Duodenal mucosa (tissue), 2 donors: ENCODE measurements around the gene ATP5PD.

ENCODE experiments used
- H3K27ac ChIP-seq: one replicate; pipeline ENCODE4 v1.7.0; 2013; ENCODE audit warnings: low read depth, low read length
- H3K27me3 ChIP-seq, 2 donors: one replicate each; pipeline ENCODE4 v1.7.0; 2013; ENCODE audit warnings: low read length in 2 of 2, control low read depth in 1 of 2; ENCODE audit not compliant: insufficient read depth in 2 of 2, control insufficient read depth in 1 of 2
- H3K36me3 ChIP-seq, 2 donors: one replicate each; pipeline ENCODE4 v1.7.0; 2013; ENCODE audit warnings: low read length in 2 of 2, control low read depth in 1 of 2; ENCODE audit not compliant: insufficient read depth in 2 of 2, control insufficient read depth in 1 of 2
- H3K4me1 ChIP-seq, 2 donors: one replicate each; pipeline ENCODE4 v1.7.0; 2013; ENCODE audit warnings: low read length in 2 of 2, control low read depth in 1 of 2; ENCODE audit not compliant: insufficient read depth in 2 of 2, control insufficient read depth in 1 of 2
- H3K4me3 ChIP-seq, 2 donors: one replicate each; pipeline ENCODE4 v1.7.0; 2013; ENCODE audit warnings: low read length in 2 of 2, low read depth in 1 of 2
- H3K9ac ChIP-seq, 2 donors: one replicate each; pipeline ENCODE4 v1.7.0; 2013; ENCODE audit warnings: low read length in 2 of 2, low read depth in 1 of 2
- H3K9me3 ChIP-seq, 2 donors: one replicate each; pipeline ENCODE4 v1.7.0; 2013; ENCODE audit warnings: low read length in 2 of 2, control low read depth in 1 of 2; ENCODE audit not compliant: control insufficient read depth in 1 of 2

The ATP5PD gene

GRCh38 chr17:75087182-75087557, 40.4 kb upstream of the ATP5PD start:
- H3K9ac ChIP-seq, result peak overlapping the region; percentile 75 to 92
- peak overlapping the region; percentile 73 to 83 for H3K4me3 ChIP-seq

DNA sequence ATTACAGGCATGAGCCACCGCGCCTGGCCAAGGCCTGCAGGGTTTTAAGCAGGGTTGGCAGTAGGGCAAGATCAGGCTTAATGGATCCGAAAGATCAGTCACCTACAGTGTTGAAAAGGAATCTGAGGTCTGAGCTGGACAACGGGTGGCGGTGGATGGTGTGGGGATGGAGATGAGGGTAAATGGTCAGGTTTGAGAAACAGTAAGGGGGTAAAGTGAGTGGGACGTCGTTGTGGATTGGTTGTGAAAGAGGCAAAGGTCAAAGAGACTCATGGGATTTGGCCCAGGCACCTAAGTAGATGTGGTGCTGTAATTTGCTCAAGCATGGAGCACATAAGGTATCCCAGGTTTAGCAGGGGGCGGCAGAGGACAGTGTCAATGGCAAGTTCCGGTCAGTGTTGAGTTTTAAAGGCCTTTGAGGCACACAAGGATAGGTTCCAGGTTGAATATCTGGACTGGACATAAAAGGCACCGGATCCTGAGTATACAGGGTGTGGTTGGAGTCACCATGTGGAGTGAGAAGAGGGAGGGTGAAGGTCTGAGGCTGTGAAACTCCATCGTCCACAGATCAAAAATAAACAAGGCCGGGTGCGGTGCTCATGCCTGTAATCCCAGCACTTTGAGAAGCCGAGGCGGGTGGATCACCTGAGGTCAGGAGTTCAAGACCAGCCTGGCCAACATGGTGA, 39.9 kb upstream of the ATP5PD start:
- Histone ChIP-seq H3K27ac (peak overlapping the region; percentile 94), H3K9me3 (no peaks in the 10 kb centered on the region), H3K27me3 (no peaks in the 10 kb centered on the region), H3K9ac (peak overlapping the region in 1 of 2 donors; percentile 75), H3K4me1 (peaks cover 42 to 49% of the 10 kb centered on the region in 2 donors), H3K36me3 (no peaks in the 10 kb centered on the region), H3K4me3 (no peak overlapping the region)

More at GRCh38 chr17:75087182-75087557, 40.4 kb upstream of the ATP5PD start:
- Histone ChIP-seq H3K4me1 (peaks cover 47 to 54% of the 10 kb centered on the region in 2 donors), H3K36me3 (no peaks in the 10 kb centered on the region), H3K9me3 (no peaks in the 10 kb centered on the region), H3K27ac (peak overlapping the region; percentile 94), H3K27me3 (no peaks in the 10 kb centered on the region)

DNA sequence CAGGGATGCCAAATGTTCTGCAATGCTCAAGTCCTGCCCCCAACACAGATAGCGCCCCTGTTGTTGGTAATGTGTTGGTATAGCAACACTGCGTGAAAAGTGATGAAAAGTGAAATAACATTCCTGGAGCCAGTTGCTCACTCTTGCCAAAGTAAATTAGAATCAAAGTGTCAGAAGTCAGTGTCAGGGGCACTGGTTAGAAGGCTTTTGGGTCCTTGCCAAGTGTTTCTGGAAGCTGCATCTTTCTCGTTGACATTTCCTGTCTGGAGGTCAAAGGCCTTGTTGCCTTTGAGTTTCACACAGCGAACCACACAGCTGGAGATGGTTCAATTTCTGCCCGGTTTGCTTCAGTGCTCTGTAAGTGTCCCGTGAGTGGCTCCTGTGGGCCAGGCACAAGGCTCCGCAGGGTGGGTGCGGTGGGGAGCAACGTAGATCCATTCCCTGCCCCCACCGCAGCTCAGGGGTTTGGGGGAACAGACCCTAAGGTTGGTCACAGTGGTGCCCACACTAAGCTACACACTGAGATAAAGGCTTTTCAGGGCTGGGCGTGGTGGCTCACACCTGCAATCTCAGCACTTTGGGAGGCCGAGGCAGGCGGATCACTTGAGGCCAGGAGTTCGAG, 37.4 kb upstream of the ATP5PD start:
- H3K27me3 ChIP-seq, result no peaks in the 10 kb centered on the region
- no peak overlapping the region for H3K27ac ChIP-seq
- no peak overlapping the region for H3K4me3 ChIP-seq
- peaks cover 35 to 41% of the 10 kb centered on the region in 2 donors for H3K4me1 ChIP-seq
- H3K9me3 ChIP-seq, result no peaks in the 10 kb centered on the region
- no peaks in the 10 kb centered on the region for H3K36me3 ChIP-seq
- H3K9ac ChIP-seq, result no peak overlapping the region

- Histone ChIP-seq H3K27me3 (no peaks in the 10 kb centered on the region), H3K4me3 (no peak overlapping the region), H3K9me3 (no peaks in the 10 kb centered on the region), H3K9ac (no peak overlapping the region), H3K4me1 (peaks cover 42 to 44% of the 10 kb centered on the region in 2 donors), H3K27ac (no peak overlapping the region), H3K36me3 (no peaks in the 10 kb centered on the region)
These were observed 35.9 kb upstream of the ATP5PD start for GRCh38 chr17:75082683-75083082.

- H3K4me3 ChIP-seq, result no peak overlapping the region
- no peaks in the 10 kb centered on the region for H3K36me3 ChIP-seq
- H3K9me3 ChIP-seq, result no peaks in the 10 kb centered on the region
- H3K27me3 ChIP-seq, result no peaks in the 10 kb centered on the region
- peaks cover 40 to 47% of the 10 kb centered on the region in 2 donors for H3K4me1 ChIP-seq
- no peak overlapping the region for H3K9ac ChIP-seq
- H3K27ac ChIP-seq, result no peak overlapping the region
These were observed 35.1 kb upstream of the ATP5PD start for GRCh38 chr17:75081611-75082540.

GRCh38 chr17:75079023-75079373, 32.2 kb upstream of the ATP5PD start:
- Histone ChIP-seq H3K27me3 (no peaks in the 10 kb centered on the region), H3K4me3 (no peak overlapping the region), H3K4me1 (peaks cover 29 to 38% of the 10 kb centered on the region in 2 donors), H3K27ac (no peak overlapping the region), H3K36me3 (no peaks in the 10 kb centered on the region), H3K9ac (no peak overlapping the region), H3K9me3 (no peaks in the 10 kb centered on the region)

DNA sequence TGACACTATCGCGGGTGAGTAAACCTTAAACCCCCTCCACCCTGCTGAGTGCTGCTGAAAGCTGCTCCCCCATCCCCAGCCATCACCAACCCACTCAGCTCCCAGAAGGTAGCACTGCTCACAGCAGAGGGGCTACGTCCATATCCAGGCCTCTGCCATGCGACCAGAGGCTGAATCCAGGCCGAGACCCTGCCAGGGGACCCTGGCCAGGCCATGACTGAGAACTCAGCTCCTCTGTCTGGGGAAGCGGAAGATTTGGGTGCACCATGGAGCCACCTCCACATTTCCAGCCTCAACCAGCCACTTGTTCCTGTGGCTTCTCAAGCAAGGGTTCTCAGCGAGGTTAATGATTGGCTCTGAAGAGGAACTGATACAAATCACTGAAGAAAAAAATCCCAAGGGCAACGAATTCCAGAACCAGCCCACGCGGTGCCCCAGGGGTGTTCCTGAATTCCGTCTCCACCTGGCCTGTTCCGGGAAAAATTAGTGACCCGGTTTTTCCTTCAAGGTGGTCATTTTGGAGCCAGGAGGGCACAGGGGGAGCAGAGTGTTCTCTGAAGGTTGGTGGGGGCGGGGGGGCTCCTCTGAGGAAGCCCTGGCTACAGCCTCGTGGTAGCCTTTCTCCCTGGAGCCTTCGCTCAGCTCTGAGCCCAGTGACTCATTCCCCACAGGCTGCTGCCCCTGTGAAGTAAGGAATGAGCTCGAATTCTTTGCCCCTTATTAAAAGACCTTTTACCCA, 31.7 kb upstream of the ATP5PD start:
- H3K36me3 ChIP-seq, result no peaks in the 10 kb centered on the region
- peak overlapping the region; percentile 70 for H3K27ac ChIP-seq
- peak overlapping the region; percentile 58 to 67 for H3K4me3 ChIP-seq
- peaks cover 25 to 35% of the 10 kb centered on the region in 2 donors for H3K4me1 ChIP-seq
- peak overlapping the region; percentile 63 to 76 for H3K9ac ChIP-seq
- no peaks in the 10 kb centered on the region for H3K9me3 ChIP-seq
- no peaks in the 10 kb centered on the region for H3K27me3 ChIP-seq

DNA sequence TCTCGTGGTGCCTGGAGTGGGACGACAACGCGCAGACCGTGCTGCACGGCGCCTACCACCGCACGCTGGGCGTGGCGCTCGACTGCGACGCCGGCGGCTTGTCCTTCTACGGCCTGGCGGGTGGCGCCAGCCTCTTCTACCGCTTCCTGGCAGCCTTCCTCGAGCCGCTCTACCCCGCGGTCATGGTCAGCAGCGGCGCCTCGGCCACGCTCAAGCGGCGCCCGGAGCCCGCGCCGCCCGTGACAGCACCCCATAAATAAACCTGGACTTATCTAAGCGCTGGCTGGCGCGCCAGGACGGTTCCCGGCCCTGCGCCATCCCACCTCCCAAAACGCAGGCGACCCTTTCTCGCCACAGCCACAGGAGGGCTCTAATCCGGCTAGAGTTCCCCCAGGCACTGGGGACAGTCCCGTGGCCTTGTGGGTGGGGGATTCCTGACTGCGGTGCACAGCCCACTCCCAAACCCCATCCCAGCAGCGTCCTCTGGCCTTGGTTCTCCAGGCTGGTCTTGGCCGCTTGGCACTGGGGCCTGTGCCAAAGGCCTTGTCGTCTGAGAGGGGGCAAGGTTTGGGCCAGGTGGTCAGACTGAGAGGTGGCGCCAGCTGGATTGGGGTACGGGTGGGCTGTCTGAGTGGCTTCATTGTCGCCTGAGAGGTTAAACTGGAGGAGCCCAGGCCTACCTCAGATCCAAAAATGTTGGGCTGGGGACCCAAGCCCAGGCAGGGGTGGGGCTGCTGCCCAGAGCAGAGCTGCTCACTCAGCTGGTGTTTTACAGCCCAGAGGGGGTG, 30.9 kb upstream of the ATP5PD start:
- peak overlapping the region; percentile 63 to 76 for H3K9ac ChIP-seq
- peaks cover 25 to 35% of the 10 kb centered on the region in 2 donors for H3K4me1 ChIP-seq
- no peaks in the 10 kb centered on the region for H3K27me3 ChIP-seq
- H3K36me3 ChIP-seq, result no peaks in the 10 kb centered on the region
- no peaks in the 10 kb centered on the region for H3K9me3 ChIP-seq
- H3K27ac ChIP-seq, result peak overlapping the region; percentile 70
- H3K4me3 ChIP-seq, result peak overlapping the region; percentile 58 to 67

- Histone ChIP-seq H3K36me3 (no peaks in the 10 kb centered on the region), H3K27me3 (no peaks in the 10 kb centered on the region), H3K9me3 (no peaks in the 10 kb centered on the region), H3K9ac (peak overlapping the region; percentile 63 to 76), H3K4me3 (peak overlapping the region; percentile 58 to 67), H3K27ac (peak overlapping the region; percentile 70), H3K4me1 (peaks cover 25 to 35% of the 10 kb centered on the region in 2 donors)
These were observed 30.3 kb upstream of the ATP5PD start for GRCh38 chr17:75077072-75077495.
